IMR-90 (cell line): ENCODE measurements around the gene KY. TPM values are rescaled to one million over a fixed set of nuclear protein-coding genes. Genes with fewer than 3 reads are reported as not detected.

Experiments
- ATAC-seq: fragments of 200-7000 bp; cut with Tn5 transposase; 2 replicates; pipeline ENCODE4 v1.9.1; 2020; ENCODE audit warnings: low read depth, mild to moderate bottlenecking, moderate library complexity
- BruUV-seq: library from RNA; stranded (reverse); fragments of 400-500 nt; replicated peaks from 2 replicates; lab custom pipeline; 2021; lab: Mats Ljungman, UMichigan
- CTCF ChIA-PET: fragments of 300-600 bp; formaldehyde crosslinking; extraction: SDS; loops from one replicate; lab custom pipeline; 2021; ENCODE audit warnings: antibody characterized with exemption; lab: Yijun Ruan, JAX
- POLR2A ChIA-PET: fragments of 300-600 bp; sonication (Branson Sonifier 250); formaldehyde crosslinking; loops from one replicate; lab custom pipeline; 2022; ENCODE audit warnings: antibody characterized with exemption; ENCODE audit not compliant: unreplicated experiment; lab: Charles Lee
- DNase-seq: peaks from one replicate; pipeline ENCODE4 v3.0.0; 2013
- H2AFZ ChIP-seq: replicated peaks from 2 replicates; pipeline ENCODE3; 2013; ENCODE audit warnings: low read length, mild to moderate bottlenecking; ENCODE audit not compliant: poor library complexity
- H2AK5ac ChIP-seq: 2 replicates; pipeline ENCODE4 v1.6.1; 2013; ENCODE audit warnings: low read depth, low read length, inconsistent platforms
- H2AK9ac ChIP-seq: replicated peaks from 2 replicates; pipeline ENCODE3; 2013; ENCODE audit warnings: mild to moderate bottlenecking, low read depth, low read length, moderate library complexity; ENCODE audit not compliant: poor library complexity
- H2BK120ac ChIP-seq: 2 replicates; pipeline ENCODE4 v1.6.1; 2013; ENCODE audit warnings: low read depth, low read length, inconsistent platforms
- H2BK15ac ChIP-seq: 3 replicates; pipeline ENCODE4 v1.6.1; 2013; ENCODE audit warnings: low read depth, low read length, inconsistent platforms
- H2BK20ac ChIP-seq: 2 replicates; pipeline ENCODE4 v1.6.1; 2013; ENCODE audit warnings: low read depth, mild to moderate bottlenecking, inconsistent platforms, low read length, moderate library complexity
- H2BK5ac ChIP-seq: 2 replicates; pipeline ENCODE4 v1.6.1; 2013; ENCODE audit warnings: mild to moderate bottlenecking, low read depth, low read length, inconsistent platforms; ENCODE audit not compliant: poor library complexity, severe bottlenecking
- H3K14ac ChIP-seq: replicated peaks from 2 replicates; pipeline ENCODE4 v1.6.1; 2013; ENCODE audit warnings: low read depth, low read length, inconsistent platforms
- H3K18ac ChIP-seq: 2 replicates; pipeline ENCODE4 v1.6.1; 2013; ENCODE audit warnings: low read depth, low read length, control low read depth
- H3K23ac ChIP-seq: 2 replicates; pipeline ENCODE4 v1.6.1; 2013; ENCODE audit warnings: low read depth, low read length, inconsistent platforms
- H3K27ac ChIP-seq: 2 replicates; pipeline ENCODE4 v1.5.1; 2013; ENCODE audit warnings: mild to moderate bottlenecking, control low read depth, low read length; ENCODE audit not compliant: insufficient read depth
- H3K27me3 ChIP-seq: 2 replicates; pipeline ENCODE4 v1.6.1; 2013; ENCODE audit warnings: low read length; ENCODE audit not compliant: control insufficient read depth, insufficient read depth
- H3K36me3 ChIP-seq: 2 replicates; pipeline ENCODE4 v1.6.1; 2013; ENCODE audit warnings: low read length, mixed read lengths; ENCODE audit not compliant: control insufficient read depth, insufficient read depth
- H3K4ac ChIP-seq: 2 replicates; pipeline ENCODE4 v1.6.1; 2013; ENCODE audit warnings: low read depth, low read length, inconsistent platforms
- H3K4me1 ChIP-seq: 2 replicates; pipeline ENCODE4 v1.6.1; 2013; ENCODE audit warnings: low read length, mixed read lengths; ENCODE audit not compliant: control insufficient read depth, insufficient read depth
- H3K4me2 ChIP-seq: 2 replicates; pipeline ENCODE4 v1.6.1; 2013; ENCODE audit warnings: low read depth, mild to moderate bottlenecking, control low read depth, low read length, moderate library complexity
- H3K4me3 ChIP-seq: 2 replicates; pipeline ENCODE4 v1.5.1; 2013; ENCODE audit warnings: low read depth, mild to moderate bottlenecking, control low read depth, low read length, moderate library complexity; ENCODE audit not compliant: insufficient read depth
- H3K56ac ChIP-seq: 2 replicates; pipeline ENCODE4 v1.6.1; 2013; ENCODE audit warnings: low read length, inconsistent platforms; ENCODE audit not compliant: insufficient read depth; ENCODE audit errors: extremely low read depth
- H3K79me1 ChIP-seq, 2 experiments: 2 replicates each; pipeline ENCODE4 v1.6.1; 2013; ENCODE audit warnings: low read length in 2 of 2, inconsistent platforms in 1 of 2, low read depth in 1 of 2
- H3K9ac ChIP-seq: 2 replicates; pipeline ENCODE4 v1.6.1; 2013; ENCODE audit warnings: low read depth, low read length, control low read depth
- H3K9me1 ChIP-seq: 2 replicates; pipeline ENCODE4 v1.6.1; 2013; ENCODE audit warnings: low read length, inconsistent platforms; ENCODE audit not compliant: insufficient read depth
- H3K9me3 ChIP-seq: 2 replicates; pipeline ENCODE4 v1.6.1; 2013; ENCODE audit warnings: low read length; ENCODE audit not compliant: control insufficient read depth, insufficient read depth
- H4K20me1 ChIP-seq: 2 replicates; pipeline ENCODE4 v1.6.1; 2013; ENCODE audit warnings: low read length, inconsistent platforms; ENCODE audit not compliant: insufficient read depth
- H4K5ac ChIP-seq: 2 replicates; pipeline ENCODE4 v1.6.1; 2013; ENCODE audit warnings: mild to moderate bottlenecking, low read depth, low read length, control low read depth
- H4K8ac ChIP-seq, 2 experiments: 2 replicates each; pipeline ENCODE4 v1.6.1; 2013; ENCODE audit warnings: low read depth in 2 of 2, low read length in 2 of 2, control low read depth in 1 of 2, inconsistent platforms in 1 of 2
- H4K91ac ChIP-seq: 2 replicates; pipeline ENCODE4 v1.6.1; 2013; ENCODE audit warnings: low read depth, low read length, inconsistent platforms; ENCODE audit not compliant: insufficient read depth
- CHD1 ChIP-seq: IDR thresholded peaks from 2 replicates; pipeline ENCODE4 v1.6.1; 2012; ENCODE audit warnings: low read depth, low read length, improper control_type of control experiment
- POLR2A ChIP-seq: IDR thresholded peaks from 2 replicates; pipeline ENCODE4 v1.6.1; 2012; ENCODE audit warnings: mild to moderate bottlenecking, low read depth, low read length
- RCOR1 ChIP-seq: IDR thresholded peaks from 2 replicates; pipeline ENCODE4 v1.6.1; 2012; ENCODE audit warnings: mild to moderate bottlenecking, low read length, improper control_type of control experiment; ENCODE audit not compliant: insufficient replicate concordance
- USF2 ChIP-seq: fragments of 150-350 bp; IDR thresholded peaks from 2 replicates; pipeline ENCODE4 v1.6.1; 2017; ENCODE audit warnings: mild to moderate bottlenecking, antibody characterized with exemption, low read length, low read depth
- WGBS, 2 experiments: methylation state at CpG; one replicate each; pipeline versions ENCODE4 v1.1.5 to v1.1.7; 2013; ENCODE audit warnings: missing lambda C conversion rate in 2 of 2; ENCODE audit not compliant: insufficient read length in 1 of 2; ENCODE audit errors: extremely low coverage in 2 of 2; 5-methylcytosine and 5-hydroxymethylcytosine counted together
- dilution Hi-C: fragments of 300-500 bp; cut with HindIII; formaldehyde crosslinking; loops from one replicate; pipeline ENCODE4 v1.14.3; 2018; ENCODE audit warnings: low sequenced_read_pairs; ENCODE audit not compliant: unreplicated experiment
- in situ Hi-C: fragments of 300-500 bp; cut with MboI; formaldehyde crosslinking; loops from 3 replicates; pipeline ENCODE4 v1.14.3; 2019; ENCODE audit warnings: low sequenced_read_pairs, inconsistent platforms, mixed read lengths
- intact Hi-C: fragments of 100-400 bp; cut with micrococcal nuclease; formaldehyde crosslinking; loops from 2 replicates; pipeline ENCODE4 v1.10.0; 2022
- polyA plus RNA-seq, 3 experiments: library from polyadenylated mRNA; depleted of rRNA; stranded (reverse); fragments of >200 nt; gene quantifications; 2 replicates each; pipeline ENCODE4 v1.2.3, GENCODE V29; 2012; ENCODE audit warnings: low replicate concordance in 1 of 3
- total RNA-seq: library from RNA; depleted of rRNA; stranded (reverse); fragments of >200 nt; gene quantifications from 2 replicates; pipeline ENCODE4 v1.2.3, GENCODE V29; 2012

KY gene
- total and polyA plus RNA-seq, 2 of the 4 experiments (the other 2 are of a cell fraction) = under 0.01 to 0.09 TPM

- H2BK120ac ChIP-seq = no peak overlapping the region
- no peaks in the 10 kb centered on the region for H3K9me1 ChIP-seq
- TF ChIP-seq POLR2A (no peak), CHD1 (no peak), USF2 (no peak), RCOR1 (no peak)
- H3K23ac ChIP-seq = no peak overlapping the region
- H2BK5ac ChIP-seq = no peak overlapping the region
- DNase-seq (no peak), ATAC-seq (no peak)
- no peaks in the 10 kb centered on the region for H3K9me3 ChIP-seq
- H2BK15ac ChIP-seq = no peak overlapping the region
- H3K27me3 ChIP-seq = peaks cover 2% of the 10 kb centered on the region; the same call in 1 of the 2 replicates
- no peaks in the 10 kb centered on the region for H3K79me1 ChIP-seq
- ChIA-PET CTCF (interaction anchor here (0.6 kb wide), 1 partner anchor 111 kb away, joined by 3 read pairs; no protein-coding TSS in a partner anchor), POLR2A (no interaction called here)
- no peak overlapping the region for H4K5ac ChIP-seq
- no peak overlapping the region for H4K91ac ChIP-seq
- no peak overlapping the region for H2BK20ac ChIP-seq
- dilution Hi-C loops = no loop called here
- H3K27ac ChIP-seq = no peak overlapping the region
- H3K36me3 ChIP-seq = no peaks in the 10 kb centered on the region
- no TSS peak for BruUV-seq
- no peak overlapping the region for H3K4me3 ChIP-seq
- no peak overlapping the region for H3K14ac ChIP-seq
- no peak overlapping the region for H3K4ac ChIP-seq
- no peak overlapping the region for H2AFZ ChIP-seq
- no peaks in the 10 kb centered on the region for H4K20me1 ChIP-seq
- H2AK5ac ChIP-seq = no peak overlapping the region
- H3K18ac ChIP-seq = no peak overlapping the region
- no peak overlapping the region for H2AK9ac ChIP-seq
- no peak overlapping the region for H4K8ac ChIP-seq
- H3K56ac ChIP-seq = no peak overlapping the region
- no peak overlapping the region for H3K4me2 ChIP-seq
- in situ Hi-C loops = no loop called here
- WGBS, 2 experiments = 47% methylated on average over 7 of the region's 10 CpGs; no CpG with 5 or more reads in 1 of the 2 experiments
- H3K9ac ChIP-seq = no peak overlapping the region
- intact Hi-C loops = no loop called here
- H3K4me1 ChIP-seq = peaks cover 2% of the 10 kb centered on the region
Measured at GRCh38 chr3:134680796-134681521, 30.1 kb upstream of the KY start.
